GM12891 (cell line): ENCODE data around the gene ENGASE.

Experiments used
- DNase-seq: peaks from one replicate; pipeline ENCODE4 v3.0.0; 2011; ENCODE audit warnings: low spot score; ENCODE audit not compliant: insufficient read length
- FAIRE-seq: peaks from 2 replicates; lab custom pipeline; 2011; peaks lifted over from hg19 to GRCh38; lab: Jason Lieb, UNC
- PAX5 ChIP-seq: IDR thresholded peaks from 2 replicates; pipeline ENCODE4 v1.6.1; 2011; ENCODE audit warnings: low read length, moderate library complexity, mild to moderate bottlenecking; ENCODE audit not compliant: insufficient read depth, severe bottlenecking
- POLR2A ChIP-seq: IDR thresholded peaks from 2 replicates; pipeline ENCODE4 v1.6.1; 2011; ENCODE audit warnings: low read depth, low read length, control low read depth
- POLR2AphosphoS5 ChIP-seq: IDR thresholded peaks from 2 replicates; pipeline ENCODE4 v1.6.1; 2011; ENCODE audit warnings: low read depth, low read length, control low read depth
- POU2F2 ChIP-seq: IDR thresholded peaks from 2 replicates; pipeline ENCODE4 v1.6.1; 2011; ENCODE audit warnings: low read depth, mild to moderate bottlenecking, control low read depth, low read length, moderate library complexity
- SPI1 ChIP-seq: IDR thresholded peaks from 2 replicates; pipeline ENCODE4 v1.6.1; 2011; ENCODE audit warnings: low read depth, low read length, control low read depth
- TAF1 ChIP-seq: IDR thresholded peaks from 2 replicates; pipeline ENCODE4 v1.6.1; 2011; ENCODE audit warnings: low read depth, low read length, control low read depth

ENGASE gene

GRCh38 chr17:79045842-79046196, 28.8 kb upstream of the ENGASE start:
- TF ChIP-seq TAF1: no peak
- no peak for TF ChIP-seq POLR2A
- no peak for TF ChIP-seq POU2F2
- no peak for TF ChIP-seq PAX5
- TF ChIP-seq POLR2AphosphoS5: no peak
- TF ChIP-seq SPI1: no peak
- FAIRE-seq (peak; percentile 87), DNase-seq (peak; percentile 83)

GRCh38 chr17:79046197-79046915, 28.3 kb upstream of the ENGASE start:
- FAIRE-seq: no peak
- TF ChIP-seq POU2F2: no peak

GRCh38 chr17:79046916-79047280, 27.7 kb upstream of the ENGASE start:
- FAIRE-seq (no peak), DNase-seq (no peak)
- no peak for TF ChIP-seq POLR2A
- no peak for TF ChIP-seq SPI1
- no peak for TF ChIP-seq POU2F2
- no peak for TF ChIP-seq POLR2AphosphoS5
- no peak for TF ChIP-seq TAF1
- TF ChIP-seq PAX5: no peak

More at GRCh38 chr17:79046197-79046915, 28.3 kb upstream of the ENGASE start:
- no peak for DNase-seq

- no peak for FAIRE-seq
- no peak for DNase-seq
- TF ChIP-seq TAF1: no peak
- no peak for TF ChIP-seq POLR2AphosphoS5
- no peak for TF ChIP-seq POU2F2
- no peak for TF ChIP-seq SPI1
- no peak for TF ChIP-seq PAX5
- no peak for TF ChIP-seq POLR2A
These were observed 27.2 kb upstream of the ENGASE start for GRCh38 chr17:79047291-79047920.

- DNase-seq (no peak), FAIRE-seq (no peak)
- no peak for TF ChIP-seq POU2F2
- TF ChIP-seq TAF1: no peak
- TF ChIP-seq PAX5: no peak
These were observed 26.4 kb upstream of the ENGASE start for GRCh38 chr17:79047923-79048825.

- DNase-seq (no peak), FAIRE-seq (no peak)
- TF ChIP-seq POU2F2 (no peak), SPI1 (no peak), POLR2A (no peak), POLR2AphosphoS5 (no peak), PAX5 (no peak)
These were observed 25.5 kb upstream of the ENGASE start for GRCh38 chr17:79048826-79049755.

- DNase-seq (no peak), FAIRE-seq (no peak)
- no peak for TF ChIP-seq PAX5
- no peak for TF ChIP-seq SPI1
- no peak for TF ChIP-seq TAF1
- TF ChIP-seq POU2F2: no peak
- no peak for TF ChIP-seq POLR2AphosphoS5
- TF ChIP-seq POLR2A: no peak
These were observed 24.8 kb upstream of the ENGASE start for GRCh38 chr17:79049821-79050220.

GRCh38 chr17:79050551-79050950, 24.1 kb upstream of the ENGASE start:
- DNase-seq (no peak), FAIRE-seq (no peak)
- TF ChIP-seq POU2F2: no peak
- no peak for TF ChIP-seq TAF1
- TF ChIP-seq PAX5: no peak
- TF ChIP-seq SPI1: no peak
- TF ChIP-seq POLR2AphosphoS5: no peak
- no peak for TF ChIP-seq POLR2A

- DNase-seq (no peak), FAIRE-seq (no peak)
- TF ChIP-seq POLR2AphosphoS5: no peak
- no peak for TF ChIP-seq POLR2A
- TF ChIP-seq TAF1: no peak
- TF ChIP-seq POU2F2: no peak
- no peak for TF ChIP-seq PAX5
- TF ChIP-seq SPI1: no peak
These were observed 23.3 kb upstream of the ENGASE start for GRCh38 chr17:79051306-79051705.
